HepG2 (cell line): ENCODE data around the gene ZC3H14. TPM values are rescaled to one million over a fixed set of nuclear protein-coding genes. Genes with fewer than 3 reads are reported as not detected.

Experiments
- ATAC-seq: fragments of 200-7000 bp; cut with Tn5 transposase; 3 replicates; pipeline ENCODE4 v1.9.1; 2020; ENCODE audit warnings: mild to moderate bottlenecking, moderate library complexity
- BruUV-seq: library from RNA; stranded (reverse); fragments of 400-500 nt; replicated peaks from 2 replicates; lab custom pipeline; 2021; lab: Mats Ljungman, UMichigan
- CTCF ChIA-PET: fragments of 300-600 bp; formaldehyde crosslinking; extraction: SDS; loops from one replicate; lab custom pipeline; 2021; ENCODE audit warnings: low total read pairs, inconsistent platforms, low intra/inter-chr PET ratio; lab: Yijun Ruan, JAX
- POLR2A ChIA-PET: fragments of 350-600 bp; sonication (Branson Sonifier 250); formaldehyde crosslinking; loops from one replicate; lab custom pipeline; 2020; ENCODE audit warnings: antibody characterized with exemption, inconsistent platforms; lab: Yijun Ruan, JAX
- DNase-seq: peaks from one replicate; pipeline ENCODE4 v3.0.0-alpha.2; 2015; ENCODE audit warnings: low spot score
- FAIRE-seq: peaks from 3 replicates; lab custom pipeline; 2011; peaks lifted over from hg19 to GRCh38; lab: Jason Lieb, UNC
- H2AFZ ChIP-seq: one replicate; pipeline ENCODE4 v1.6.1; 2011; ENCODE audit warnings: low read length, inconsistent platforms
- H3K27ac ChIP-seq: fragments of 300-600 bp; 3 replicates; pipeline ENCODE4 v1.8.0; 2011; ENCODE audit warnings: mixed run types, mild to moderate bottlenecking, mixed read lengths, low read length, inconsistent platforms; ENCODE audit not compliant: insufficient read depth; ENCODE audit errors: extremely low read length
- H3K27me3 ChIP-seq, 2 experiments: fragments of 200-600 bp in 1 of 2; 2 replicates in 1 of 2; 3 replicates in 1 of 2; pipeline versions ENCODE4 v1.6.0 to v1.8.0; 2011; ENCODE audit warnings: low read length in 2 of 2, mild to moderate bottlenecking in 2 of 2, moderate library complexity in 2 of 2, inconsistent platforms in 1 of 2; ENCODE audit not compliant: insufficient read depth in 2 of 2, control insufficient read depth in 1 of 2
- H3K36me3 ChIP-seq, 2 experiments: fragments of 200-600 bp in 1 of 2; replicated peaks in 1 of 2; 2 replicates in 1 of 2; 3 replicates in 1 of 2; pipeline versions ENCODE4 v1.5.1 to v1.8.0; 2011; ENCODE audit warnings: low read length in 2 of 2, inconsistent platforms in 1 of 2; ENCODE audit not compliant: insufficient read depth in 2 of 2, control insufficient read depth in 1 of 2
- H3K4me1 ChIP-seq: 2 replicates; pipeline ENCODE4 v1.5.1; 2012; ENCODE audit warnings: low read length, inconsistent platforms; ENCODE audit not compliant: insufficient read depth
- H3K4me2 ChIP-seq: 2 replicates; pipeline ENCODE4 v1.6.0; 2011; ENCODE audit warnings: low read depth, low read length, inconsistent platforms
- H3K4me3 ChIP-seq, 3 experiments: fragments of 200-600 bp in 1 of 3; sonication (generic), shearing (Covaris generic) in 1 of 3; replicated peaks in 1 of 3; 2 replicates each; pipeline ENCODE4 v1.5.1; 2011 to 2016; ENCODE audit warnings: low read length in 3 of 3, inconsistent platforms in 2 of 3, low read depth in 2 of 3, mild to moderate bottlenecking in 2 of 3, control low read depth in 1 of 3, mixed read lengths in 1 of 3; ENCODE audit not compliant: insufficient read depth in 1 of 3
- H3K79me2 ChIP-seq: one replicate; pipeline ENCODE4 v1.6.1; 2011; ENCODE audit warnings: low read length, inconsistent platforms; ENCODE audit not compliant: insufficient read depth
- H3K9ac ChIP-seq: 2 replicates; pipeline ENCODE4 v1.6.0; 2011; ENCODE audit warnings: mild to moderate bottlenecking, low read depth, low read length, inconsistent platforms; ENCODE audit not compliant: insufficient read depth
- H3K9me3 ChIP-seq: 2 replicates; pipeline ENCODE4 v1.5.1; 2012; ENCODE audit warnings: mild to moderate bottlenecking, low read length
- H4K20me1 ChIP-seq: 2 replicates; pipeline ENCODE4 v1.6.0; 2011; ENCODE audit warnings: inconsistent platforms, mild to moderate bottlenecking, low read length, moderate library complexity; ENCODE audit not compliant: insufficient read depth
- MED8 ChIP-seq: sonication (generic); formaldehyde crosslinking; IDR thresholded peaks from 2 replicates; pipeline ENCODE4 v1.8.1; 2023; ENCODE audit warnings: mild to moderate bottlenecking, missing genetic modification reagents; ENCODE audit not compliant: insufficient replicate concordance
- MTF2 ChIP-seq: sonication (generic); formaldehyde crosslinking; IDR thresholded peaks from 2 replicates; pipeline ENCODE4 v1.5.0; 2020; ENCODE audit warnings: missing genetic modification reagents, borderline replicate concordance
- SIN3A ChIP-seq: IDR thresholded peaks from 2 replicates; pipeline ENCODE4 v1.6.1; 2011; ENCODE audit warnings: low read depth, mild to moderate bottlenecking, control low read depth, low read length, borderline replicate concordance
- SMYD3 ChIP-seq: sonication (generic); formaldehyde crosslinking; IDR thresholded peaks from 2 replicates; pipeline ENCODE4 v1.8.1; 2023; ENCODE audit warnings: mild to moderate bottlenecking, missing genetic modification reagents
- THAP11 ChIP-seq: IDR thresholded peaks from 2 replicates; pipeline ENCODE4 v1.6.1; 2016; ENCODE audit warnings: missing biosample characterization, missing genetic modification reagents
- TOE1 ChIP-seq: sonication (generic); formaldehyde crosslinking; IDR thresholded peaks from 2 replicates; pipeline ENCODE4 v1.4.0; 2020; ENCODE audit warnings: mild to moderate bottlenecking, missing genetic modification reagents
- ZIK1 ChIP-seq: sonication (generic); formaldehyde crosslinking; IDR thresholded peaks from 2 replicates; pipeline ENCODE4 v1.5.0; 2020; ENCODE audit warnings: mild to moderate bottlenecking, low read depth, missing genetic modification reagents, borderline replicate concordance
- ZKSCAN8 ChIP-seq: IDR thresholded peaks from 2 replicates; pipeline ENCODE4 v1.6.1; 2016; ENCODE audit warnings: borderline replicate concordance, missing genetic modification reagents, missing compliant biosample characterization
- ZNF317 ChIP-seq: sonication (generic); formaldehyde crosslinking; IDR thresholded peaks from 2 replicates; pipeline ENCODE4 v1.5.0; 2020; ENCODE audit warnings: mild to moderate bottlenecking, missing genetic modification reagents
- ZNF343 ChIP-seq: sonication (generic); formaldehyde crosslinking; IDR thresholded peaks from 2 replicates; pipeline ENCODE4 v1.4.0; 2020; ENCODE audit warnings: mild to moderate bottlenecking, missing genetic modification reagents
- ZNF431 ChIP-seq: sonication (generic); formaldehyde crosslinking; IDR thresholded peaks from 2 replicates; pipeline ENCODE4 v1.9.0; 2022; ENCODE audit warnings: missing genetic modification reagents, low read depth, mild to moderate bottlenecking, borderline replicate concordance
- ZSCAN12 ChIP-seq: sonication (generic); formaldehyde crosslinking; IDR thresholded peaks from 2 replicates; pipeline ENCODE4 v1.9.0; 2021; ENCODE audit warnings: mild to moderate bottlenecking, missing genetic modification reagents
- WGBS: methylation state at CpG from one replicate; pipeline ENCODE4 v1.1.6; 2017; ENCODE audit warnings: low lambda C conversion rate; 5-methylcytosine and 5-hydroxymethylcytosine counted together
- in situ Hi-C: cut with HindIII; loops from 2 replicates; pipeline ENCODE4 v1.10.0; 2017; ENCODE audit warnings: low pct_unique_long_range_greater_than_20kb; ENCODE audit not compliant: extremely low pct_ligation_motif_present
- intact Hi-C: fragments of 100-400 bp; cut with micrococcal nuclease; formaldehyde crosslinking; loops from one replicate; pipeline ENCODE4 v1.10.0; 2022; ENCODE audit not compliant: unreplicated experiment
- polyA plus RNA-seq, 8 experiments: library from polyadenylated mRNA; depleted of rRNA in 3 of 8; stranded (reverse) in 7 of 8; unstranded in 1 of 8; fragments of >200 nt; fragmentation: Illumina TruSeq in 4 of 8; extraction: Trizol in 4 of 8; gene quantifications; 2 replicates each; pipeline versions ENCODE4 v1.2.1 to v1.2.3, GENCODE V29; 2011 to 2016; ENCODE audit warnings: low read depth in 4 of 8, missing spikeins in 1 of 8, mixed read lengths in 1 of 8; ENCODE audit not compliant: insufficient read depth in 1 of 8
- total RNA-seq, 5 experiments: library from RNA; depleted of rRNA; stranded (reverse); fragments of >200 nt; fragmentation: Illumina TruSeq; extraction: Trizol; gene quantifications; 2 replicates each; pipeline ENCODE4 v1.2.3, GENCODE V29; 2016; ENCODE audit warnings: low read depth in 1 of 5
- TF ChIP-seq, protein P1 (sequence below): sonication (generic); formaldehyde crosslinking; IDR thresholded peaks from one replicate; pipeline ENCODE4 v1.5.1; 2020; ENCODE audit warnings: mild to moderate bottlenecking, missing genetic modification reagents; ENCODE audit errors: not compliant biosample characterization
- TF ChIP-seq, protein P2 (sequence below): sonication (generic); formaldehyde crosslinking; IDR thresholded peaks from 2 replicates; pipeline ENCODE4 v1.4.0; 2020; ENCODE audit warnings: mild to moderate bottlenecking, missing genetic modification reagents

ZC3H14 gene
- total and polyA plus RNA-seq, 2 of the 13 experiments (the other 11 are each of a cell fraction or from before 2014, with no cell fraction given), result 65.1 to 67.5 TPM

DNA sequence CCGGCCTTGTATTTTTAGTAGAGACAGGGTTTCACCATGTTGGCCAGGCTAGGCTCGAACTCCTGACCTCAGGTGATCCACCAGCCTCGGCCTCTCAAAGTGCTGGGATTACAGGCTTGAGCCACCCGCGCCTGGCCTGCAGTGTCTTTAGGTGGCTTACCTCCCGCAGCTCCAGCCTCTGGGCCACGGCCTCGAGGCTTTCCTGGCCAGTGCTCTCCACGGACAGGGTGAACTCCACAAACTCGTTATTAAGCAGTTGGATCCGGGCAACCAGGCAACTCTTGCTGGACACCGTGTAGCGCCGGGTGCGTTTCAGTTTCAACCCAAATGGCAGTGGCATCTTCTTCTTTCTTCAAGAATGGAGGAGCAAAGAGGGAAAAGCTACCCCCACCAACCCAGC lies 12.8 kb upstream of the ZC3H14 start:
- POLR2A ChIA-PET, result no interaction called here
- TF ChIP-seq, protein P1, sequence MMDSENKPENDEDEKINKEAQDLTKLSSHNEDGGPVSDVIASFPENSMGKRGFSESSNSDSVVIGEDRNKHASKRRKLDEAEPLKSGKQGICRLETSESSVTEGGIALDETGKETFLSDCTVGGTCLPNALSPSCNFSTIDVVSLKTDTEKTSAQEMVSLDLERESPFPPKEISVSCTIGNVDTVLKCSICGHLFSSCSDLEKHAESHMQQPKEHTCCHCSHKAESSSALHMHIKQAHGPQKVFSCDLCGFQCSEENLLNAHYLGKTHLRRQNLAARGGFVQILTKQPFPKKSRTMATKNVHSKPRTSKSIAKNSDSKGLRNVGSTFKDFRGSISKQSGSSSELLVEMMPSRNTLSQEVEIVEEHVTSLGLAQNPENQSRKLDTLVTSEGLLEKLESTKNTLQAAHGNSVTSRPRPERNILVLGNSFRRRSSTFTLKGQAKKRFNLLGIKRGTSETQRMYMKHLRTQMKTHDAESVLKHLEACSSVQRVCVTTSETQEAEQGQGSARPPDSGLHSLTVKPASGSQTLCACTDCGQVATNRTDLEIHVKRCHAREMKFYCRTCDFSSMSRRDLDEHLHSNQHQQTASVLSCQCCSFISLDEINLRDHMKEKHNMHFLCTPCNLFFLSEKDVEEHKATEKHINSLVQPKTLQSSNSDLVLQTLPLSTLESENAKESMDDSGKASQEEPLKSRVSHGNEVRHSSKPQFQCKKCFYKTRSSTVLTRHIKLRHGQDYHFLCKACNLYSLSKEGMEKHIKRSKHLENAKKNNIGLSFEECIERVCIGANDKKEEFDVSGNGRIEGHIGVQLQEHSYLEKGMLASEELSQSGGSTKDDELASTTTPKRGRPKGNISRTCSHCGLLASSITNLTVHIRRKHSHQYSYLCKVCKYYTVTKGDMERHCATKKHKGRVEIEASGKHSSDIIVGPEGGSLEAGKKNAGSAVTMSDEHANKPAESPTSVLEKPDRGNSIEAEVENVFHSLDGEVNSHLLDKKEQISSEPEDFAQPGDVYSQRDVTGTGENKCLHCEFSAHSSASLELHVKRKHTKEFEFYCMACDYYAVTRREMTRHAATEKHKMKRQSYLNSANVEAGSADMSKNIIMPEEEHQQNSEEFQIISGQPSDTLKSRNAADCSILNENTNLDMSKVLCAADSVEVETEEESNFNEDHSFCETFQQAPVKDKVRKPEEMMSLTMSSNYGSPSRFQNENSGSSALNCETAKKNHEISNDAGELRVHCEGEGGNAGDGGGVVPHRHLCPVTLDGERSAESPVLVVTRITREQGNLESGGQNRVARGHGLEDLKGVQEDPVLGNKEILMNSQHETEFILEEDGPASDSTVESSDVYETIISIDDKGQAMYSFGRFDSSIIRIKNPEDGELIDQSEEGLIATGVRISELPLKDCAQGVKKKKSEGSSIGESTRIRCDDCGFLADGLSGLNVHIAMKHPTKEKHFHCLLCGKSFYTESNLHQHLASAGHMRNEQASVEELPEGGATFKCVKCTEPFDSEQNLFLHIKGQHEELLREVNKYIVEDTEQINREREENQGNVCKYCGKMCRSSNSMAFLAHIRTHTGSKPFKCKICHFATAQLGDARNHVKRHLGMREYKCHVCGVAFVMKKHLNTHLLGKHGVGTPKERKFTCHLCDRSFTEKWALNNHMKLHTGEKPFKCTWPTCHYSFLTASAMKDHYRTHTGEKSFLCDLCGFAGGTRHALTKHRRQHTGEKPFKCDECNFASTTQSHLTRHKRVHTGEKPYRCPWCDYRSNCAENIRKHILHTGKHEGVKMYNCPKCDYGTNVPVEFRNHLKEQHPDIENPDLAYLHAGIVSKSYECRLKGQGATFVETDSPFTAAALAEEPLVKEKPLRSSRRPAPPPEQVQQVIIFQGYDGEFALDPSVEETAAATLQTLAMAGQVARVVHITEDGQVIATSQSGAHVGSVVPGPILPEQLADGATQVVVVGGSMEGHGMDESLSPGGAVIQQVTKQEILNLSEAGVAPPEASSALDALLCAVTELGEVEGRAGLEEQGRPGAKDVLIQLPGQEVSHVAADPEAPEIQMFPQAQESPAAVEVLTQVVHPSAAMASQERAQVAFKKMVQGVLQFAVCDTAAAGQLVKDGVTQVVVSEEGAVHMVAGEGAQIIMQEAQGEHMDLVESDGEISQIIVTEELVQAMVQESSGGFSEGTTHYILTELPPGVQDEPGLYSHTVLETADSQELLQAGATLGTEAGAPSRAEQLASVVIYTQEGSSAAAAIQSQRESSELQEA (CRISPR knock-in tag), result no peak
- TF ChIP-seq ZIK1 (CRISPR knock-in tag) (no peak), ZNF343 (CRISPR knock-in tag) (no peak), ZSCAN12 (no peak), THAP11 (CRISPR knock-in tag) (no peak), SIN3A (no peak), ZNF317 (no peak), ZNF431 (no peak), TOE1 (no peak), MED8 (CRISPR knock-in tag) (no peak), ZKSCAN8 (CRISPR knock-in tag) (no peak), SMYD3 (CRISPR knock-in tag) (no peak), MTF2 (CRISPR knock-in tag) (no peak)
- TF ChIP-seq, protein P2, sequence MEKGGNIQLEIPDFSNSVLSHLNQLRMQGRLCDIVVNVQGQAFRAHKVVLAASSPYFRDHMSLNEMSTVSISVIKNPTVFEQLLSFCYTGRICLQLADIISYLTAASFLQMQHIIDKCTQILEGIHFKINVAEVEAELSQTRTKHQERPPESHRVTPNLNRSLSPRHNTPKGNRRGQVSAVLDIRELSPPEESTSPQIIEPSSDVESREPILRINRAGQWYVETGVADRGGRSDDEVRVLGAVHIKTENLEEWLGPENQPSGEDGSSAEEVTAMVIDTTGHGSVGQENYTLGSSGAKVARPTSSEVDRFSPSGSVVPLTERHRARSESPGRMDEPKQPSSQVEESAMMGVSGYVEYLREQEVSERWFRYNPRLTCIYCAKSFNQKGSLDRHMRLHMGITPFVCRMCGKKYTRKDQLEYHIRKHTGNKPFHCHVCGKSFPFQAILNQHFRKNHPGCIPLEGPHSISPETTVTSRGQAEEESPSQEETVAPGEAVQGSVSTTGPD (CRISPR knock-in tag), result no peak
- H3K4me2 ChIP-seq, result no peak overlapping the region
- H3K9ac ChIP-seq, result no peak overlapping the region
- ATAC-seq (no peak), FAIRE-seq (no peak), DNase-seq (no peak)
- no peaks in the 10 kb centered on the region for H4K20me1 ChIP-seq
- over 99% methylated on average over 13 of the region's 15 CpGs for WGBS
- H3K36me3 ChIP-seq, result peaks cover 0 to 11% of the 10 kb centered on the region in 2 experiments; a peak in 2 of 5 replicates
- intact Hi-C loops, result loop anchor here (10.0 kb wide), 1 partner anchor 165 kb away; the partner anchor contains the start of gene SPATA7
- H2AFZ ChIP-seq, result no peak overlapping the region
- in situ Hi-C loops, result no loop called here
- H3K9me3 ChIP-seq, result no peaks in the 10 kb centered on the region
- H3K27me3 ChIP-seq, result no peaks in the 10 kb centered on the region
- CTCF ChIA-PET, result no interaction called here
- H3K27ac ChIP-seq, result no peak overlapping the region
- no peaks in the 10 kb centered on the region for H3K79me2 ChIP-seq
- no TSS peak for BruUV-seq
- H3K4me3 ChIP-seq, result no peak overlapping the region
- H3K4me1 ChIP-seq, result peaks cover 17% of the 10 kb centered on the region
